HG03095 (cell line): ENCODE data around the gene S100A14.

Experiments used
- ATAC-seq: cut with Tn5 transposase; IDR thresholded peaks from one replicate; pipeline ENCODE4 v1.9.1; 2021; ENCODE audit warnings: moderate library complexity; ENCODE audit not compliant: unreplicated experiment

S100A14 gene

GRCh38 chr1:153566414-153567371 lies 49.4 kb downstream of the S100A14 start:
- ATAC-seq = no peak

GRCh38 chr1:153565529-153566374 lies 50.4 kb downstream of the S100A14 start, which contains the start of gene S100A2:
TSS of gene S100A2 (minus strand) at chr1:153565844. CDS start at chr1:153563877, 1,967 bp downstream.
- ATAC-seq = no peak
